Hepatocyte (in vitro differentiated cells): Measurements from ENCODE around the gene RABGAP1L. TPM values are rescaled to one million over a fixed set of nuclear protein-coding genes. Genes with fewer than 3 reads are reported as not detected.

Source experiments
- DNase-seq: peaks from one replicate; pipeline ENCODE4 v3.0.0-alpha.2; 2016; ENCODE audit warnings: low spot score
- H2AFZ ChIP-seq: fragments of 200-600 bp; sonication (generic); 2 replicates; pipeline ENCODE4 v1.6.0; 2016; ENCODE audit warnings: antibody characterized with exemption, mild to moderate bottlenecking
- H3K27ac ChIP-seq: fragments of 200-600 bp; sonication (generic); 2 replicates; pipeline ENCODE4 v1.5.1; 2016; ENCODE audit warnings: mild to moderate bottlenecking
- H3K27me3 ChIP-seq: fragments of 200-600 bp; sonication (generic); 2 replicates; pipeline ENCODE4 v1.6.1; 2016
- H3K36me3 ChIP-seq: fragments of 200-600 bp; sonication (generic); replicated peaks from 2 replicates; pipeline ENCODE4 v1.5.1; 2016; ENCODE audit warnings: low read depth; ENCODE audit not compliant: insufficient read depth
- H3K4me1 ChIP-seq: fragments of 200-600 bp; sonication (generic); 2 replicates; pipeline ENCODE4 v1.5.1; 2016; ENCODE audit warnings: mild to moderate bottlenecking, moderate library complexity; ENCODE audit not compliant: insufficient read depth
- H3K4me2 ChIP-seq: fragments of 200-600 bp; sonication (generic); 2 replicates; pipeline ENCODE4 v1.6.0; 2016
- H3K4me3 ChIP-seq: fragments of 200-600 bp; sonication (generic); 2 replicates; pipeline ENCODE4 v1.5.1; 2016; ENCODE audit warnings: mild to moderate bottlenecking
- H3K79me2 ChIP-seq: fragments of 200-600 bp; sonication (generic); 2 replicates; pipeline ENCODE4 v1.6.0; 2017; ENCODE audit warnings: mild to moderate bottlenecking
- H3K9me2 ChIP-seq: fragments of 200-600 bp; sonication (generic); replicated peaks from 2 replicates; pipeline ENCODE4 v1.6.0; 2017; ENCODE audit warnings: mild to moderate bottlenecking; ENCODE audit not compliant: insufficient read depth
- H3K9me3 ChIP-seq: fragments of 200-600 bp; sonication (generic); 2 replicates; pipeline ENCODE4 v1.5.1; 2016; ENCODE audit warnings: low read depth, mild to moderate bottlenecking
- H4K20me1 ChIP-seq: fragments of 200-600 bp; sonication (generic); 2 replicates; pipeline ENCODE4 v1.6.0; 2016; ENCODE audit warnings: mild to moderate bottlenecking; ENCODE audit not compliant: insufficient read depth, poor library complexity, severe bottlenecking
- CTCF ChIP-seq: fragments of 200-600 bp; sonication (generic); IDR thresholded peaks from 2 replicates; pipeline ENCODE4 v1.5.1; 2016; ENCODE audit warnings: antibody characterized with exemption, mild to moderate bottlenecking; ENCODE audit not compliant: poor library complexity
- EZH2 ChIP-seq: fragments of 200-600 bp; sonication (generic); IDR thresholded peaks from 2 replicates; pipeline ENCODE4 v1.6.1; 2016; ENCODE audit warnings: antibody characterized with exemption, mild to moderate bottlenecking, borderline replicate concordance
- EZH2phosphoT487 ChIP-seq: fragments of 200-600 bp; sonication (generic); IDR thresholded peaks from one replicate; pipeline ENCODE4 v1.6.1; 2018; ENCODE audit warnings: antibody characterized with exemption, mild to moderate bottlenecking, low read depth, moderate library complexity; ENCODE audit not compliant: unreplicated experiment, severe bottlenecking
- WGBS: methylation state at CpG from one replicate; pipeline ENCODE4 v1.1.6; 2016; ENCODE audit warnings: low lambda C conversion rate; ENCODE audit errors: missing lambda C conversion rate; 5-methylcytosine and 5-hydroxymethylcytosine counted together
- polyA plus RNA-seq: library from polyadenylated mRNA; unstranded; fragments of >200 nt; fragmentation: Nextera tagmentation; extraction: Ambion mirVana; gene quantifications from 2 replicates; pipeline ENCODE4 v1.2.1, GENCODE V29; 2016
- total RNA-seq: library from RNA; depleted of rRNA; stranded (reverse); fragments of >200 nt; gene quantifications from 2 replicates; pipeline ENCODE4 v1.2.3, GENCODE V29; 2014

Gene RABGAP1L
- total and polyA plus RNA-seq, 2 experiments from 2014 or later, result 15.0 to 41.8 TPM

- no peak overlapping the region for H3K4me2 ChIP-seq
- no peak overlapping the region for H3K4me3 ChIP-seq
- H2AFZ ChIP-seq, result no peak overlapping the region
- no peaks in the 10 kb centered on the region for H3K9me2 ChIP-seq
- H3K79me2 ChIP-seq, result no peaks in the 10 kb centered on the region
- no peaks in the 10 kb centered on the region for H4K20me1 ChIP-seq
- no peaks in the 10 kb centered on the region for H3K4me1 ChIP-seq
- H3K27ac ChIP-seq, result no peak overlapping the region
- no peaks in the 10 kb centered on the region for H3K27me3 ChIP-seq
- 94% methylated on average over 3 of the region's 3 CpGs for WGBS
- no peak for TF ChIP-seq EZH2phosphoT487
- no peak for TF ChIP-seq CTCF
- DNase-seq, result no peak
- no peaks in the 10 kb centered on the region for H3K36me3 ChIP-seq
- H3K9me3 ChIP-seq, result no peaks in the 10 kb centered on the region
Observed at GRCh38 chr1:174935961-174936727, 776.8 kb downstream of the RABGAP1L start.

- Histone ChIP-seq H2AFZ (no peak overlapping the region), H3K9me2 (no peaks in the 10 kb centered on the region), H3K79me2 (no peaks in the 10 kb centered on the region), H3K27me3 (no peaks in the 10 kb centered on the region), H3K36me3 (no peaks in the 10 kb centered on the region), H3K4me3 (no peak overlapping the region), H3K4me1 (peaks cover 9% of the 10 kb centered on the region), H3K9me3 (no peaks in the 10 kb centered on the region), H4K20me1 (no peaks in the 10 kb centered on the region), H3K27ac (no peak overlapping the region), H3K4me2 (peak overlapping the region; percentile 52)
- DNase-seq, result no peak
- 30% methylated on average over 6 of the region's 6 CpGs for WGBS
- TF ChIP-seq CTCF (no peak), EZH2phosphoT487 (no peak), EZH2 (no peak)
Observed at GRCh38 chr1:174938281-174939007, 779.1 kb downstream of the RABGAP1L start.

- Histone ChIP-seq H3K27me3 (no peaks in the 10 kb centered on the region), H4K20me1 (no peaks in the 10 kb centered on the region), H3K9me3 (no peaks in the 10 kb centered on the region), H3K79me2 (no peaks in the 10 kb centered on the region), H3K4me2 (no peak overlapping the region), H3K36me3 (no peaks in the 10 kb centered on the region), H3K4me1 (peaks cover 11% of the 10 kb centered on the region), H3K27ac (no peak overlapping the region), H2AFZ (no peak overlapping the region), H3K4me3 (no peak overlapping the region), H3K9me2 (no peaks in the 10 kb centered on the region)
- TF ChIP-seq EZH2phosphoT487 (no peak), EZH2 (no peak), CTCF (no peak)
- no peak for DNase-seq
- WGBS, result 78% methylated on average over 3 of the region's 3 CpGs
Observed at GRCh38 chr1:174939775-174940545, 780.6 kb downstream of the RABGAP1L start.
